Ramos (cell line): ENCODE results near the gene ATPAF1.
"Not testable (repeated sequence)": the region's sequence is repeated elsewhere in the genome, so short reads cannot be mapped to it uniquely, and the experiment has no call there.

Experiments used
- in situ Hi-C: fragments of 300-500 bp; cut with MboI; formaldehyde crosslinking; loops from one replicate; pipeline ENCODE4 v1.14.3; 2022; ENCODE audit warnings: low sequenced_read_pairs; ENCODE audit not compliant: unreplicated experiment

Gene ATPAF1

DNA sequence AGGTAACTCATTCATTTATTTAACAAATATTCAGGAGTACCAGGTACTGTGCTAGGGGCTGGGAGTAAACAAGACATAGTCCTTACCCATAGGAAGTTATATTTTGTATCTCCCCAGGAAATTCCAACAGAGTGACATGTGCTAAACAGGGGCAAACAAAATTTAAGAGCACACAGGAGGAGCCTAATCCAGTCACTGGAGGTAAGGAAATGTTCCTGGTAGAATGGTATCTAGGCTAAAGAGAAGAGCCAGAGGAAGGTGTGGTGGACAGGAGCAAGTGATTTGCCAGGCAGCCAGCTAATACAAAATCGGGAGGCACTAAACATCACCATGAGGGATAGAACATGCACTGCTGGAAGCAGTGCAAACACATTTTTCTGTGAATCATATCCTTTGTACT is 13.9 kb upstream of the ATPAF1 start:
- in situ Hi-C loops = no loop called here

DNA sequence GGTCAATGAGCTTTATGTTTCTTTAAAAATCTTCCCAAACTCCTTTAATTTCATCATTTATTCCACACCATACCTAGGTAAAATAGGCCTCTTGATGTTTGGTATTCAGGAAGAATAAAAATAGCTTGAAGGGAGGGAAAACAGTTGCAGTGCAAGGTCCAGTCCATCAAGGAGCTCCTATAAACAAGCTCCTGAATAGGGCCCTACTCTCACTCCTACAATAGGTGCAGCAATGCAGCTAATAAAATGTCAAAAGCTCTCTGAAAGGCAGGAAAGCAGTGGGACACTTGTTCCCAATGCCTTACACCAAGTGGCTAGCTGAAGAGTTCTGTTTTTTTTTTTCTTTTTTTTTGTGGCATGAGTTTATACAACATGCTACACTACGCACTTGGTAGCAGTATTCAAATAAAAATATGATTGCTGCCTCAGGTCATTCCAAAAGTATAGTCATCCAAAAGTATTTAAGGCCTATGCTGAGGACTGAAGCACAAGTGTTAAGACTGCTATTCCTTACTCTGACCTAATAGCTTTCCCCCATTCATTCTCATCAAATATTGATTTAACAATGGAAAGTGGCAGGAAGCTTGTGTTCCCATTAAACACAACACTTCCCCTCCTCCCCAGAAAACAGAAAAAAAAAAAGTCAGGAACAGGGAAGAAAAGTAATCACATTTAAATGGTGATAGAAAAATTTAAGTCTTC is 13.3 kb upstream of the ATPAF1 start:
- in situ Hi-C loops = no loop called here

DNA sequence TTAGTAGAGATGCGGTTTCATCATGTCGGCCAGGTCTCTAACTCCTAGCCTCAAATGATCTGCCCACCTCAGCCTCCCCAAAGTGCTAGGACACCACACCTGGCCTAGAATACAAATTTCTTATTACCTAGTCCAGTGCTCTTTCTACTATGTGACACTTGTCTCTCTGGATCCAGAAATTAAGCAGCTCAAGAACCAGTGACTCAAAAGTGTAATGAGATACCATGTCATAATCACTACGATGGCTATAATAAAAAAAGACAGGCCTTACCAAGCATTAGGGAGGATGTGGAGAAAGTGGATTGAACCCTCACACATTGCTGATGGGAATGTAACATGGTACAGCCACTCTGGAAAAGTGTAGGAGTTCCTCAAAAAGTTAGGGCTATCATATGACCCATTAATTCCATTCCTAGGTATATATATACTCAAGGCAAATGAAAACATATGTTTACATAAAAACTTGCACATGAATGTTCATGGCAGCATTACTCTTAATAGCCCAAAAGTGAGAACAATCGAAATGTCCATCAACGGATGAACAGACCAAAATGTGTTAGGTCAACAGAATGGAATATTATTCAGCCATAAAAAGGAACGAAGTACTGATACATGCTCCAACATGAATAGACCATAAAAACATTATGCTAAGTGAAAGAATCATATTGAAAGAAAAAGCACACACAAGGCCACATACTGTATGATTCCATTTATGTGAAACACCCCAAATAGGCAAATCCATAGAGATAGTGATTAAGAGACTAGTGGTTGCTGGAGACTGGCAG is 11.8 kb upstream of the ATPAF1 start:
- in situ Hi-C loops = no loop called here

DNA sequence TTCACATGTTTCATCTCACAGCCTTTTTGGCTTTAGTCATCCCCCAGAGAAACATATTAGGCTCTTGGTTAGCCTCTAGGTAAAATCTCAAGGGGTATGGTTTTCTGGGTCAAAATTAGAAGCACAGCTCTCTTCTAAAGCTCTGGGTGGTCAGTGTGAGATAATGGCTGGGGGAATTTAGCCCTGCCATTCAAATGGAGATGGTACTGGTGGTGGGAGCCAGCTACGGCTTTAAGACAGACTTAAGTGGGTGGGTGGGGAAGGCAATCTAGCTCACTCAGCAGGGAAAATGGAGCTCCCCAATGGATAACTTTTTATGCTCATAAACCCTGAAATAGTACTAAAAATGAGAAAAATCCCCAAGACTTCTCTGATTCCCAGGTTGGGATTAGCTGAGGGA is 9.2 kb upstream of the ATPAF1 start:
- in situ Hi-C loops = no loop called here

DNA sequence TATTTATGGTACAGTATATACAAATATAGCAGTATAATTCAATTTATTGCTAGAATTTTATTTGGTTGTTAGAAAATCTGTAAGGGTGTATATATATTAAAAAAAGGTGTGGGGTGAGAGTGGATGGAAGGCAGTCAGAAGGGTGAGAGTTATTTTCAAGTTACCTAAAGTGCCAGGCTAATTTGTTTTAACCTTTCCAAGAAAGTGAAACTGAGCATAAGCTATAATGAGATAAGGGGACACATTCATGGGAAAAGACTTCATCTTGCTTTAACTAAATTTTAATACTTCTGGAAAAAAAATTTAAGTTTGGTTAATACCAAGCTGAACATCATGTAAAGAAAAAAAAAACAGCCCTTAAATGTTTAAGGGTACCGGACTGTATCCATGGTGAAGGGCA is 8.4 kb upstream of the ATPAF1 start:
- in situ Hi-C loops = no loop called here

DNA sequence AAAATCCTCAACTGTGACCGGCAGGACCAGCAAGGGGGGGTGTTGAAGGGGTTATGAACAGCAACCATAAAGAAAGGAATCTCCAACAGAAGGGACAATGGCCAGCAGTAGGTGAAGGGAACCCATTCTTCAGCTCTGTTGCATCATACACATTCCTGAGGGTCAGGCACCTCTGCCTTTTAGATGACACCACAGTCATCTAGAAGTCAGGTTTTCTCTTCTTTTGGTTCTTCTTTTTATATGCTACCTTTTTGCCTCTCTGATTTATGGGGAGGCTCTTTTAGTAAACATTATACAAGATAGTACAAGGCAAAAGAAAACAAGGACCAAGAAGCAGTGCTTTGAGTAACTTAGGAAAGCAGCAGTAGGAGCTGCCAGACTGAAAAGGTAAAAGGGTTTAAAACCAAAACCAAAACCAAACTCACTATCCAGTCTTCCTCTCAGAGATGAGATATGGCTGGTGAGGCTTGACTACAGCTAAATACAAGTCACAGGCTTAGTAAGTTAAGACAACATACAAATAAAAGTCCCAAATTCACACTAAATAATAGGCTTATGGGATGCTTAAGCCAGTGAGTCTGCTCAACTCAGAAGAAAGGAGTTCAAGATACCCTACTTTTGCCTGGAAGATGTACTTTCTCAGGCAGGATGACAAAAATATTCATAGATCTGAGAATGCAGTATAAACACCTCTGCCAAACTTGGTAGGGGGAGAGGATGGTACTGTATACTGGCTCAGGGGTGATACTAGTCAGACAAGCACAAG is 7.6 kb upstream of the ATPAF1 start:
- in situ Hi-C loops = no loop called here

DNA sequence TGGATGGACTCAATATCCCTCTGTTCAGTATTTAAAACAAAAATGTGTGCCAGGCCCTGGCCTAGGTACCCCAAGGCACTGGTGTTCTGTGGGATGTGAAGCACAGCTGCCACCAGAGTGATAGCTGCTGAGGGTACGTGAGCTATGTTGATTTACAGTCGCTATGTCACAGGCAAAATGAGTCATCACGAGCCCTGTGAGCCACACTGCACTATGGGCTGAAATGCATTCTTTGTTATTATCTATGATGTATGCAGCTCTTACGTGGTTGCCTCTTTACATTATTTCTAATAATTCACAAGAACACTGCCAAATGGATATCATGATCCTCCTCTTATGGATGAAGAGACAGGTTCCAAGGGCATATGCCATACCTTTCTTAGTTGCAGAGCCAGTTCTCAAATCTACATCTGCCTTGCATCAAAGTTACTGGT is 5.6 kb upstream of the ATPAF1 start:
- in situ Hi-C loops = no loop called here

DNA sequence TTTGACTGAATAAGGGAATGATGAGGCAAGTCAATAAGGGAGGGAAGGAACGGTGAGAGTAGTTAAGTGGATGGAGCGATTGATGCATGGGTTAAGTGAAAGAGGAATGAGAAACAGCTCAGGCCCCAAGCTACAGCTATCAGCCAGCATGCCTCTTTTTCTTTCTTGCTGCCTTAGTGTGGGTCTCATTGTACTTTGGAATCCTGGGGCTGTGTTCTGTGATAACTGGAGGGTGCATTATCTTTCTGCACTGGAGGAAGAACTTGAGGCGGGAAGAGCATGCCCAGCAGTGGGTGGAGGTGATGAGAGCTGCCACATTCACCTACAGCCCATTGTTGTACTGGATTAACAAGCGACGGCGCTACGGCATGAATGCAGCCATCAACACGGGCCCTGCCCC is 4.5 kb upstream of the ATPAF1 start:
- in situ Hi-C loops = no loop called here

DNA sequence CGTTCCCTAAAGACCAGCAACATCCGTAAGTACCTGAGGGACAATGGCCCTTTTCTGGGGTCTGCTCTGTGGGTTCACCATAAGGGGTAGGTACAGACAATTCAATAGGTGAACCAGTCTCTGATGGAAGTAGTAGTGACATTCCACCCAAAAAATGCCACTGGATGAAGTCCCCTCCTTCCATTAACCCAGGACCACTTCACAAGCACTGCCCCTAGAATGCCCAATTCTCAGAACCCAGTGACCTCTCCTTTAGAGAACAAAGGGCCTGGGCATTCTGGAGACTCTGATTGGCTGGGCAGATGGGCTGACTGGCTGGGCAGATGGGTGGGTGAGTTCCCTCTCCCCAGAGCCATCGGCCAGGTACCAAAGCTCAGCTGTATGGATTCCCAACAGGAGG is 3.4 kb upstream of the ATPAF1 start, which contains the start of gene TEX38:
Gene TEX38 (plus strand): TSS at position 301 of the 400 bp plus-strand sequence. CDS start 81 bp downstream, at position 382.
- in situ Hi-C loops = no loop called here

DNA sequence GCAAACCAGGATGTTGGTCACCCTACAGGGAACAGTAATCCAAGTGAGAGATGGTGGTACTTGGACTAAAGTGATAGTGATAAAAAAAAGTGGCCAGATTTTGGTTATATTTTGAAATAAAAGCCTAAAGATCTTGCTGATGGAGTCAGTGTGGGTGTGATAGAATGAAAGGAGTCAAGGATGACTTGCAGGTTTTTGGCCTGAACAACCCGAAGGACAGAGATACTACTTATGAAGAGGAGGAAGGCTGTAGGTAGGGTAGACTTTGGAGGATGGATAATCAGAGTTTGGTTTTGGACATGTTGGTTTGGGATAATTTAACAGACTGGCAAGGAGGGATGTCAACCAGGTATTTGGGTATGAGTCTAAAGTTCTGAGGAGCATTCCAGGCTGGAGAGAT is 2.0 kb upstream of the ATPAF1 start:
- in situ Hi-C loops = no loop called here

DNA sequence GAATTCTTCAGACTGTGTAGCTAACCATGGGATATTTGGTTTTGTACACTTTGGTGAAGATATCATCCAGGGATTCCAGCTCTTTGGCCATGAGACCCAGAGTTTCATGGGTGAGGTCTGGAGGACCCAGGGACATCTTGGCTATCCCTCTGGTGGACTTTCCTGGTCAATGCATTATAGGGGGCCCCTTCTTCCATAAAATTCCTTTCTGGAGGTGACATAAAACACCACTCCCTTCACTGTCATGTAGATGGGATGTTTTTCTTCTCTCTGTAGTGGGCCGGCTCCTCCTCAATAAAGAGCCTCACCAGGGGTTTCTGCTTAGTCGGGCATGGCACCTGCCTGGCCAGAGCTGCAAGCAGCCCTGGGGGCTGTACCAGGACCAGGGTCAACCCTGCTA is 2.2 kb downstream of the ATPAF1 start:
- in situ Hi-C loops = no loop called here

DNA sequence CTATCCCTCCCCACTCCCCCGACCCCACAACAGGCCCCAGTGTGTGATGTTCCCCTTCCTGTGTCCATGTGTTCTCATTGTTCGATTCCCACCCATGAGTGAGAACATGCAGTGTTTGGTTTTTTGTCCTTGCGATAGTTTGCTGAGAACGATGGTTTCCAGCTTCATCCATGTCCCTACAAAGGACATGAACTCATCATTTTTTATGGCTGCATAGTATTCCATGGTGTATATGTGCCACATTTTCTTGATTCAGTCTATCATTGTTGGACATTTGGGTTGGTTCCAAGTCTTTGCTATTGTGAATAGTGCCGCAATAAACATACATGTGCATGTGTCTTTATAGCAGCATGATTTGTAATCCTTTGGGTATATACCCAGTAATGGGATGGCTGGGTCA is 5.2 kb downstream of the ATPAF1 start:
- in situ Hi-C loops = not testable (repeated sequence)

DNA sequence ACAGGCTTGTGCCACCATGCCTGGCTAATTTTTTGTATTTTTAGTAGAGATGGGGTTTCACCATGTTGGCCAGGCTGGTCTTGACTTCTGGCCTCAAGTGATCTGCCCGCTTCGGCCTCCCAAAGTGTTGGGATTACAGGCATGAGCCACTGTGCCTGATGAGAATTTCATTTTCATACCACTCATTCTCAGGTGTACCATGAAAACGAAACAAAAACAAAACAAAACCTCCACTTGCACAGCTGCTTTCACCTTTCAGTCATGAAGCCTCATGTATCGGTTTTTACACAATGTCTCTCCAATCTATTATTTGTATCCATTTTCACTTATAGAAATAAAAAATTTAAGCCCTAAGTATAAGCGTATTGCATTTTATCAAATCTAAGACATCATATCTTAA is 8.0 kb downstream of the ATPAF1 start:
- in situ Hi-C loops = not testable (repeated sequence)

DNA sequence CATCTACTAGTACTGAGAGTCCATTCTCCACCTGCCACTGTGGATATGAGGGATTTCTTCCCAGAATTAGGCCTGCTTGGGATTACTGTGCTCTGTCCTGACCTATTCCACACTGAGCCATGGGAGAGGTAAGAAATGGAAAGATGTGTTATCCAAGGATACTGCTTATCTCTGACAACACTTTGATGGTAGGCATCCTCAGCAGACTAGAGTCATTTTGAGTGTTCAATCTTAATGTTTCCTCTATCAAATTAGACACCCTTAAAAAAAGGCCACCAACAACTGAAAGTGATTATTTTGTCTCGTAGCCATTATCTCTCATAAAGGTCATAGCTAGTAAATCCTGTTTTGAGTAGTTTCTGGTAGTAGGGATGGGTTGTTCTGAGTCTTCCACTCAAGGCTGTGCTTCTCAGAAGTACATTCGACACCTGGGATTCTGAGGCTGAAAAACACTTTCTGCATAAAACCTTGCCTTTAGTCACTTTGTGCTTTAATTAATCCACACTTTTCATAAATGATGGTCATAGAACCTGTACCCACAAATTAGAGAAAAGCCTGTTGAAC is 8.8 kb downstream of the ATPAF1 start:
- in situ Hi-C loops = no loop called here

DNA sequence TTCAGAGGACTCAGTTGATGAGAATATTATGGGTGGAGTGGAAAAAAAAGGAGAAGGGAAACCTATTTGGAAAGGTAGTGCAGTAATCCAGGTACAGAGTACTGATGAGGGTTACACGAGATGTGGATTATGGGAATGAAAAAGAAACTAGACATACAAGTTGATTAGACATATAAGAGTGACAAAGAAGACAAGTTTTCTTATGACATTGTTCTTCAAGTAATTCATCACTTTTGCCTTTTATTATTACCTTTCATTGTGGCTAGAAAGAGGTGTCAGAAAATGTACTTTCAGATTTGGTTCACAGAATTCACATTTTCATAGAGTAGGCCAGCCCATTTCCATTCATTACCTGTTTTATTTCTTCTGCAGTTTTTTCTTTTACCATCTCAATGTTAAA is 10.4 kb downstream of the ATPAF1 start:
- in situ Hi-C loops = no loop called here

DNA sequence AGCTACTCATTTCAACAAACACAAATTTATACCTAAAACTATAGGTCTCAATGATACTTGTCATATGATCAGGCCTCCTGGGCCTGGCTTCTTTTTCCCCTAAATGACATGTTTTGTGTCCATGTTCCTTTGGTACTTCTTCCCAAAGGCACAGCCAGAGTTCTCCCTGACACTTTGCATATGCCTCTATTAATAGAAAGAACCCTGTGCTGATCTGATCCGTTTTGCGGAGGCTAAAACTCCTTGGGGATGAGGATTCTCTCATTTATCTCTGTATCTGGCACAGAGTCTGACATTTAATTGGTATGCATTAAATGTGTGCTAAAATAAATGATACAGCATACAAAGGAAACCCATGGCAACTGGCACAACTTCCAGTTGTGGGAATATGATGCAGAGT is 11.5 kb downstream of the ATPAF1 start:
- in situ Hi-C loops = no loop called here

DNA sequence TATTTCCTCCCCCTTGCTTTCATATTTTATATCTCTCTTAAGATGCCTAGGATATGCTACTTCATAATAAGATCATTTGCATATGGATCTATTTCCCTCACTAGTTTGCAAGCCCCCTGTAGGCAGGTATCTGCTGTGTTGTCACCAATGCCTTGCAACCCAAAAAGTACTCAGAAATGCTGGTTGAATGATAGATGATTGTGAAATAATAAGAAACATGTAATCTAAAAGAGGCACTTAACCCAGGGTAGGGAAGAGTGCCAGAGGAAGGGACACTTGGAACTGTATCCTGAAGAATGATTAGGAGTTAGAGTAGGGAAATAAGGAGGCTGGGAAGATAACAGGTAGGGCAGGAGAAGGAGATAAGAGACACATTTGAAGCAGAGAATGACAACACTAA is 12.3 kb downstream of the ATPAF1 start:
- in situ Hi-C loops = no loop called here

DNA sequence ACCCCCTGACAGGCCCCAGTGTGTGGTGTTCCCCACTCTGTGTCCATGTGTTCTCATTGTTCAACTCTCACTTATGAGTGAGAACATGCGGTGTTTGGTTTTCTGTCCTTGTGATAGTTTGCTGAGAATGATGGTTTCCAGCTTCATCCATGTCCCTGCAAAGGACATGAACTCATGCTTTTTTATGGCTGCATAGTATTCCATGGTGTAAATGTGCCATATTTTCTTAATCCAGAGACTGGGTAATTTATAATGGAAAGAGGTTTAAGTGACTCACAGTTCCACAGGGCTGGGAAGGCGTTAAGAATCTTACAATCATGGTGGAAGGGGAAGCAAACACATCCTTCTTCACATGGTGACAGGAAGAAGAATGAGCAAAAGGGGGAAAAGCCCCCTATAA is 13.5 kb downstream of the ATPAF1 start:
- in situ Hi-C loops = not testable (repeated sequence)

DNA sequence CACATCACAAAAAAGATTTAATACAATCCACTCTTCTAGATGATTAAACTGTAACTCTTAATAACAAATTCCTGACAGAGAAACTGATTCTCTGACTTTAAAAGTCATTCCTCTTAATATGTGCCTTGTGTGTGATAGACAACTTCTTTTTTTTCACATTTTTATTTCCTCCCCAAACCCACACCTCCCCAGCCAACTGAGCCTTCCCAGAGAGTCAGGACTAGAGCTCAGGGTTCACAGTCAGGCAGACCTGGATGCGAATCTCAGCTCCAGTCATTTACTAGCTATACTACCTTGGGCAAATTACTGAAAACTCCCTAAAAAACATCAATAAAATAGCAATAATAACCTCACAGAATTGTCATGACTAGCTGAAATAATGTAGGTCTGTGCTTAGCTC is 14.2 kb downstream of the ATPAF1 start:
- in situ Hi-C loops = no loop called here

DNA sequence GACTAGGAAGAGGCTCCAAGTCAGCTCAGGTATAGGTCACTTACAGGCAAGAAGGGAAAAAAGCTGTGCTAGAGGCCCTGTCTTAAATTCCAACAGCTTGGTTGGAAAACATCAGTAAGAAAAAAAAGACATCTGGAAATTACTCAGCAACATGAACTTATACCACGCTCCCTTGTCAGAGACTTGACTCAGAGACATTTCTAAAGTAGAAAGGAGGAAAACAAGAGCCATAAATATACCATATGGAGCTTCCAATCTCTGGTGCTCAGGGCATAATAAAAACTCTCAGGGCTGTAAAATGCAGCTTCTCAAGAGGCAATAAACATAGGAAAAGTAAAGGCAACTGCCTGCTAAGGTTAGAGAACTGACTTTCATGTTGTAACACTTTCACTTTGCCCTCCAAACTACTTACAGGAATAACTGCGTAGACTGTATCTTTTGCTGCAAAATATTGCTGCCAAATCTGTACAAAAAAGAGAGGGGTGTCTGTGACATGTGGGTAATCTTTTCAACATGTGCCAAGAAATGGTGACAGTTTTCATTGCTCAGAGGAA is 14.7 kb downstream of the ATPAF1 start:
- in situ Hi-C loops = no loop called here
